Measurements from ENCODE around the gene NOTCH1.

The NOTCH1 gene

DNA sequence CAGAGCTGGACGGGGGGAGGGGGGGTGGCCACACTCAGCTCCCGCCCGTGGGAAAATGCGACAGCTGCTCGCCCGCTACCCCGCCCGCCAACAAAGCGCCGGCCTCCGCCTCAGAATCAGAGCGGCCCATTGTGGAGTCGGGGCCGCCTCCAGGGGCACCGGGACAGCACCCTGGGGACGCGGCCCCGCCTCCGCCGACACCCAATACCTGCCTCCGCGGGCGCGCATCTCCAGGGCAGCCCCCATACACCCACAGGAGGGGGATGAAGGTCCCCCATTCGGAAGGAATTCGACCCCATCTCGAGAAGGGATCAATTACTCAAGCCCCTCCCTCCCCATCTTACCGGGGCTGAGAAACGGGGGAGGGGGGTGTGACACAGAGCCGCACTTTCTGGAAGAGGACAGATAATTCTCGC lies 1.3 kb downstream of the NOTCH1 start:
- DNase-seq: peak; percentile 69

DNA sequence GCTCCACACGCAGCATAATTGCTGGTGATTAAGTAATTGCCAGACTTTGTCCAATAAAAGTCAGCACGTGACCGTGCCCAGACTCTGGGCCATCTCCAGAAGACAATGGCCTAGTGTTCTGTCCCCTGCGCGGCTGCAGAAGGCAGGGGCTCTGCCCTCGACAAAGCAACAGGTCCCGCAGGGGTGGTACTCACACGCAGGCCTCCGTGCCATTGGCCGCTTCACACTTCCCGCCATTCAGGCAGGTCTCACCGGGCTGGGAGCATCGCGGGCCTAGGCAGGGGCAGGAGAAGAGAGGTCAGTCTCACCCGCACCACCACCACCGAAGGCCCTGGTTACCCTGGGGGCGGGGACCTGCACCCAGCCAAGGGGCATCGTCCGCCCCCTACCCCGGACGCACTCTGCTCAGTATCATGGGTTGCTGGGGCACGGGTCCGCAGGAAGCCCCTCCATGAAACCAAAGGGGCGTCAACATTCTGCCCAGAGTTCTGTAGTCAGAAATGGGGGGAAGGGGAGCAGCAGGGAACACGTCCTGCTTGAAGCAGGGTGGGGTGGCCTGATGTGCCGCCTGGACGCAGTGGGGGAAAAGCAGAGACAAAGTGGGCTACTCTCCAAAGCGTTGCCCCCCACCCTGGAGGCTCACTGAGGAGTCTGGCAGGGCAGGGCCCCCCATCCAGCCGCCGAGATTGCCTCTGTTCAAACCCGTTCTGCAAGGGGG lies 1.9 kb downstream of the NOTCH1 start:
- no peak for DNase-seq

DNA sequence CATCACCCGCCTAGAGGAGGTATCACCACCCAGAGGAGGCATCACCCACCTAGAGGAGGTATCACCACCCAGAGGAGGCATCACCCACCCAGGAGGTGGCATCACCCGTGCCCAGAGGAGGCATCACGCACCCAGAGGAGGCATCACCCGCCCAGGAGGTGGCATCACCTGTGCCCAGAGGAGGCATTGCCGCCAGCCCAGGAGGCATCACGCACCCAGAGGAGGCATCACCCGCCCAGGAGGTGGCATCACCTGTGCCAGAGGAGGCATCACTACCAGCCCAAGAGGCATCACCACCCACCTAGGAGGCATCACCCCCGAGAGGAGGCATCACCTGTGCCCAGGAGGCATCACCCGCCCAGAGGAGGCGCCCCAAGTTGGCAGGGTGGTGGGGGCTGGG lies 2.6 kb downstream of the NOTCH1 start:
- DNase-seq: no peak

DNA sequence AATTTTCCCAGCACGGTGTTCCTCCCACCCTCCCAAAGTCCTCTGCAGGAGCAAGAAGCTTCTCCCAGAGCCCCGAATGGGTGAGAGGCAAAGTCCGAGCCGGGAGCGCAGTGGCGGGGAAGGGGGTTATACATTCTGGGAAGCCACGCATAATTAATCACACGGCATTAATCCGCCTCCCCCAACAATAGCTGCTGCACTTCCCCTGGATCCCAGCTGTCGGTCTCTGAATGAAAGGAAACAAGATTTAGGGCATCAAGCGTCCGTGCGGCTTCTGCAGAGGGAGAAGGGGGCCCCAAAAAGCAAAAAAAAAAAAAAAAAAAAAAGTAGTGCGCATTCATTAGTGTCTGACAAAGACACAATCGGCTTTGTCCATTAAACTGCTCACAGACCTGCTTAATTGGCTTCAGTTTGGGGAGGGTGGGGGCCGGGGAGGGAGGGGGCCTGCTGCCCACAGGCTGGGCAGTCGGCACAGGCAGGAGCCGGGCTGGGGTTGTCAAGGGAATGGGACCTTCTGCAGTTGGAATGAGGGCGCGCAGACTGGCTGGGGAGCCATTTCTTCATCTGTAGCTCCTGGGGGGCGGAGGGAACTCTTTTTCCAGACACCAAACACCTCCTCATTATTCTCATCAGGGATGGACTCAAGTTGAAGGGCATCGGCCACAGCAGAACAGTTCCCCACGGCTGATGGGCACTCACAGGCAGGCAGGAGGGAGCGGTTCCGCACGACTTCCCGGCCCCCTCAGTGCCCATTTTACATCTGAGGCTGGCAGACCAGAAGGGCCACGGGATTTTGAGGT lies 3.4 kb downstream of the NOTCH1 start:
- DNase-seq: no peak

GRCh38 chr9:136541709-136542108 lies 4.1 kb downstream of the NOTCH1 start:
- DNase-seq: no peak

- no peak for DNase-seq
Measured at GRCh38 chr9:136541179-136541578, 4.7 kb downstream of the NOTCH1 start.

GRCh38 chr9:136539427-136540421 lies 6.1 kb downstream of the NOTCH1 start:
- peak; percentile 96 for DNase-seq

GRCh38 chr9:136538599-136539426 lies 7.0 kb downstream of the NOTCH1 start:
- peak; percentile 68 for DNase-seq

DNA sequence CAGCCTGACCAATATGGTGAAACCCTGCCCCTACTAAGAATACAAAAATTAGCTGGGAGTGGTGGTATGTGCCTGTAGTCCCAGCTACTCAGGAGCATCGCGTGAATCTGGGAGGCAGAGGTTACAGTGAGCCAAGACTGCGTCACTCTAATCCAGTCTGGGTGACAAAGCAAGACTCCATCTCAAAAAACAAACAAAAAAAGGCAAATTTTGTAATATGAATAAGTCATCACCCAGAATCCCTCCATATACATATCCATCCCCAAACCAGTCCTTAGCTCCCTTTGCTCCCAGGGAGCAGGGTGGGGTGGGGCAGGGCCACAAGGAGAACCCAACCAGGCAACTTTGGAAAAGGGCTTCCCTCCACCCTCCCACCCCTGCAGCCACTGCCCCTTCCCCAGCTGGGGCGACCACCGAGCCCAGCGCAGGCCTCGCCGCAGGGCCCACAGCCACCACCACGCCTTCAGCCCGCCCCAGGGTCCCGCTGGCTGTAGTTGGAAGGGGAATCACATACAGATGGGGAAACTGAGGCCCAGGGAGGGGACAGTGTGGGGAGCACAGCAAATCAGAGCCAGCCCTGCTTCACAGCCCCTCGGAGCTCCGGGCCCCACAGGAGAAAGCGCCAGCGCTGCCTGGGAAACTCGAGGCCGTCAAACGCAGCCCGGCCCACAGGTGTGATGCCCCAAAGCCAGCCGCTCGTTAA lies 7.8 kb downstream of the NOTCH1 start:
- DNase-seq: no peak

GRCh38 chr9:136537411-136537810 lies 8.4 kb downstream of the NOTCH1 start:
- no peak for DNase-seq

DNA sequence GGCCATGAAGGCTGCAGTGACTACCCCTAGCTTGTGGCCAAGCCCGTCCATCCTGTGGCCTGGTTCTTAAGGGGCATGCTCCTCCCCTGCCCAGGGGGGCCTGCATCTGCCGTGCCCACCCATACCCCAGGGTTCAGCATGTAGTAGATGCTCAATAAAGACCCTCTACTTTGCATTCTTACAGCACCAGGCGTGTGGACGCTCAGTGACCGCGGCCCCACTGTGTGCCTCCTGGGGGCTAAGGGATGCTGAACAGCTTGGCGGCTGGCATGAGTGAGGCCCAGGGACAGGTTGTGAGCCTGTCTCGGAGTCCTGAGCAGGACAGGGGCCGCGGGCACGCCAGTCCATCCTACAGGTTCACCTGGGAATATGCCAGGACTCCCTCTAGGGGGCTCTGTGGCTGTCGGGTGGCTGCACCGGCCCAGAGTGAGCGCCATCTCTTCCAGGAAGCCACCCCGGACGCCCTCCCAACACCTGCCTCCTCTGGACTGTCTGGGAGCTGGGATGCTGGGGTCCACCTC lies 9.1 kb downstream of the NOTCH1 start:
- no peak for DNase-seq

DNA sequence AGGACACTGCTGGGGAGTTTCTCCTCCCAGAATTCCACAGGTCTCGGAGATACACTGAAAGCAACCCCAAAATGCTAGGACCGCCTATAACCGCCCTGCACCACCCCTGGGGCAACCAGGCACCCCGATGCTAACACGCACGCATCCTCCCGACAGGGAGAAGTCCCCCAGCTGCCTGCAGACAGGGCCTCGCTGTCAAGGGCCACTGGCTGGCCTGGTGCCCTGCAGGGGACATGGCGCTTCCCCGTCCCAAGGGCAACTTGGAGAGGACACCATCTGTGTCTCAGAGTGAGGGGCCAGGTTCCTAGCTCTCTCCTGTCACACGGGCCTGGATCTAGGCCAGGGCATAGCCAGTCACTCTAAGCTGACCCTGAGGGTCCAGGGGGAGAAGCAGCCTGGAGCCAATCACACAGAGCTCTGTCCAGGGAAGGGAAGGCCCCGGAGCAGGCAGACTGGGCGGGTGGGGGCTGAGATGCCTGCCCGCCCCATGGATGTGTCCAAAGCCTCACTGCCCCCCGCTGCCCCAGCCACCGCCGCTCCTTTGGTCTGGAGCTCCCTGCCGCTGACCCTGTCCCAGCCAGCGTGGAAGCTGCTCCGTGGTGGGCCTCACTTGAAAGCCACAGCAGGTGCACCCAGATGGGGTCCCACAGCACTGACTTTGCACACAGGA lies 9.7 kb downstream of the NOTCH1 start:
- DNase-seq: no peak

- no peak for DNase-seq
Measured at GRCh38 chr9:136535070-136535469, 10.8 kb downstream of the NOTCH1 start.

GRCh38 chr9:136534366-136534765 lies 11.5 kb downstream of the NOTCH1 start:
- no peak for DNase-seq

GRCh38 chr9:136533775-136534157 lies 12.1 kb downstream of the NOTCH1 start:
- DNase-seq: peak; percentile 87

GRCh38 chr9:136532799-136533774 lies 12.8 kb downstream of the NOTCH1 start:
- DNase-seq: peak; percentile 65

DNA sequence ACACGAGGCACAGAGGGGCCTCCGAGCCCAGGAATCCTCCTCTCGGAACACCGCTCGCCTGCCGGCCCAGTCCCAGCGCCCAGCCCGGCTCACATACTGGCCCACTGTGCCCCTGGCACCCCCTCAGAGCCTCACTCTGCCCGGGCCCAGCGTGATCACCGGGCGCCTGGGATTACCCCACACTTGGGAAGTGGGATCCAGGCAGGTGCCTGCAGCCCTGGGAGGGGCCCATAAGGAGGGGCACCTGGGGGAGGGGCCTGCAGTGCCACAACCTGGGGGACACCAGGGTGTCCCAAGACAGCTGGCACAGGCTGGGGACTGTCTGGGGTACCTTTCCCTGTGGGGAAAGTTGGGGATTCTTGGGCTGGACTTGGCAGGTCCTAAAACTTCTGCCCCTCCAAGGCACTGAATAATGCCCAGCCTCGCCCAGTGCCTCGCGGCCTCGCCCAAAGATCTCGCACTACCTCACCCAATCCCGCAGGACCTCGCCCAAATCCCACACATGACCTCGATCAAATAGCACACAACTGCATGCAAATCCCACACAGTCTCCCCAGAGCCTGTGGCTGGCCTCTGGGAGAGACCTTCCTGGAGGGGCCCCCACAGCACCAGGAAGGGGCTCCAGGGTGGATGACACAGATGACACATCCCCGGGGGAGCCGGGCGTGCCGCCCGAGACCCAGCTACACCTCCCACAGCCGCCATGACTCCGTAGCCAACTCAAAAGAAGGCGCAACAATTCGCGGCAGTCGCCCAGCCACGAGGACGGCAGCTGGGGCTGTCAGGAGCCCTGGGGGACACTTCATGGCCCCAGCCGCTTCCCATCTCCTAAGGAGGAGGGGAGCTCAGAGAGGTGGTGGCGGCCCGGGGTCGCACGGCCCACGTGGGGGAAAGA lies 13.7 kb downstream of the NOTCH1 start:
- DNase-seq: peak; percentile 28

DNA sequence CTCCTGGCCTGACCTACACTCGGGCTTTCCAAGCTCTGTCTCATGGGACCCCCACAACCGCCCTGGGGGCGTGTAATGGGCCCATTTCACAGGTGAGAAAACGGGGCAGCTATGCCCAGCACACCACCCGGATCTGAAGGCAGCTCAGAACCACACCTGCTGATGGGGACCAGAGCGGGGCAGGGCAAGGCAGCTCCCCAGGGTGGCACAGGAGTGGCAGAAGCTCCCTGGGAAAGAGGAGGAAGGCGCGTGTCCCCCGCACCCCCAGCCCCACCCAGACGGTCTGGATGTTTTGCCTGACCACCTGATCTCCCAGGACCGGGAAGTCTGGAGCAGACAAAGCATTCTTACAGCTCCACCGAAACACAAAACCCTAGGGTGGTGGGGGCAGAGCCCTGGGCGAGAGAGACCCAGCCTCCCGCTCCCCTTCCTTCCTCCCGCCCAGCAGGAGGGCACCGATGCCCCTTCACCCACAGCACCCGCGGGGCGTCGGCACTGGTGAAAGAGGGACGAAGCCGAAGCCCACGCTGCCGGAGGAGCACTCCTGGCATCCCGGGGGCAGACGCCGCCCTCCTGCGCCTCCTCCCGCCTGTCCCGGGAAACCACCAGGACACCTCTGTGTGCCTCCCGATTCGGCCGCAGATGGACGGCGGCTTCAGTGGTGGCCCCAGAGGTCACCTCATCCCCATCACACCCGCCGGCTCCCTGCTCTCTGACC lies 14.5 kb downstream of the NOTCH1 start:
- no peak for DNase-seq

Data from CD4-positive, alpha-beta T cell treated with Interleukin-17A for 4 hours (primary cell).